ENCODE data around the gene TPRG1L.

Gene TPRG1L

GRCh38 chr1:3663999-3664699 is 39.3 kb downstream of the TPRG1L start:
- no peak for DNase-seq (ENCODE audit: low spot score)

DNA sequence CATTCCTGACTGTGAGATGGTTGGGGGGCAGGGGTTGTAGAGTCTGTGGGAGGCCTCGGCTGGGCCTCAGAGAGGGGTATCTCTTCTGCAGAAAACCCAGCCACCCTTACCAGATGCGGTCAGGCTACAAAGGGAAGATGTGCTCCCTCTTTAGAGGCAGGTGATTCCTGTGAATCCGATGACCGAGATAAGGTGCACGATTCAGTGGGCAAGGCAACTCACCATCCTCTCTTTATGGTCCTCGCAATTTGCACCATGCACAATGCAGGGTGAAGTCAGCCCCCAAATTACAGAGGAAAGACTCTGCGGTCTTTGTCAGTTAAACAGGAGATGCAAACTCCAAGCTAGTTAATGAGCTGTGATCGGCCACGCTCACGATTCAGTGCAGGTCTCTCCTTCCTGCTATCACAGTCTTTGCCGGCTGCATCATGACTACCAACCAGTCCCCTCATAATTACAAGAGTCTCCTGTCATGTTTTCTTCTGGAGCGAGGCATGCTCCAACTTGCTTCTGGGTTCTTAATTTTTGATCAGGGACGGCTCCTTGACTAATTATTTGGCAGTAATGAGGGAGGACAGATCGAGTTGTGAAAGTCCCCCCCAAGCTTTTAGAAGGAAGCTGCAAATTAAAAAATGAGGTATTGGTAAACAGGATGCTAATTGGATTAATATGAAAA is 40.0 kb downstream of the TPRG1L start:
- no peak for DNase-seq (ENCODE audit: low spot score)

- no peak for DNase-seq (ENCODE audit: low spot score)
Measured at GRCh38 chr1:3668148-3668547, 43.3 kb downstream of the TPRG1L start.

DNA sequence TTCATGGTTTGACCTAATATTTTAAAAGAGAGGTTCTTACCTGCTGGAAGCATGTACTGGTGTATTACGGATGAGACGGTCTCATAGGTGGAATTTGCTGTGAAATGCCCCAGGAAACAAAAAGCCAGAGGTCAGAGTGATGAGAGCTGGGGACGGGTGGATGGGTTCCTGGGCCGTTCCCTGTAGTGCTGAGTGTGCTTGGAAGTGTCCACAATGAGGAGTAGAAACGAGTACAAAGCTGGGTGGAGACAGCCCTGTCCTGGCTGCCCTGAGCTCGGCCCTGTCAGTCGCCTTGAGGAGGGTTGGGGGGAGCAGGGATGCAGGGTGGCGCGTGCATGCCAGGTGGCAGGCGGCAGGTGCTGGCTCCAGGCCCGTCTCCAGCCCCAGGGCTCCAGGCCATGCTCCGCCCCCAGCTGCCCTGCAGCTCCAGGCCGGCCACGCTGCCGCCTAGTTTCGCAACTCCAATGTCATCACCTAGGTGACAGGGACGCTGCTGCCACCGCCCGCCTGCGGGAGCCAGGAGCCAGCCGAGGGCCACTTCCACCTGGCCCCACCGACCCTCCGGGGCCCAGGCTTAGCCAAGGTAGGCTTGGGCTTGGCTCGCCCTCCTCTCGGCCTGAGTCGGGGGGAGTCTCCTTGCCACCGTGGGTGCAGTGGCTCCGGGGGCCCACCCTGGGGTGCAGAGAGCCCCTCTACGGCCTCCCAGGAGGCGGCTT is 43.9 kb downstream of the TPRG1L start:
- DNase-seq (ENCODE audit: low spot score) = peak; percentile 15

DNA sequence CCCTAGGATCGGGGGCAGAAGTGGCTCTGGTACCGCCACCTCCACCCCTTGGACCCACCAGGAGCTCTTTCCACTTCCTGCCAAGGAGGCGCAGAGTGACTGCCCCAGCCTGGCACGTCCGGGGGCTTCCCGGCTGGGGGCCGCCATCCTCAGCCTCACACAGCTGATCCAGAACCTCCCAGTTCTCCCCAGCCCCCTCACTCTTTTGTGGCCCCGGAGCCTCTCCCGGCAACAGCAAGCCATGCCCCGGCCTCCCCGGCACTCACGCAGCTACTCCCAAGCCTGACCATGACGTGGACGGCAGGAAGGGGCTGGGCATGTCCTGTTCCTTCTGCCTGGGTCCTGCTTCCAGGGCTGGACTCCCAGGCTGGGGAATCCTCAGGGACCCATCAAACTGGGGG is 44.6 kb downstream of the TPRG1L start:
- no peak for DNase-seq (ENCODE audit: low spot score)

GRCh38 chr1:3669971-3670431 is 45.2 kb downstream of the TPRG1L start:
- DNase-seq (ENCODE audit: low spot score) = no peak

DNA sequence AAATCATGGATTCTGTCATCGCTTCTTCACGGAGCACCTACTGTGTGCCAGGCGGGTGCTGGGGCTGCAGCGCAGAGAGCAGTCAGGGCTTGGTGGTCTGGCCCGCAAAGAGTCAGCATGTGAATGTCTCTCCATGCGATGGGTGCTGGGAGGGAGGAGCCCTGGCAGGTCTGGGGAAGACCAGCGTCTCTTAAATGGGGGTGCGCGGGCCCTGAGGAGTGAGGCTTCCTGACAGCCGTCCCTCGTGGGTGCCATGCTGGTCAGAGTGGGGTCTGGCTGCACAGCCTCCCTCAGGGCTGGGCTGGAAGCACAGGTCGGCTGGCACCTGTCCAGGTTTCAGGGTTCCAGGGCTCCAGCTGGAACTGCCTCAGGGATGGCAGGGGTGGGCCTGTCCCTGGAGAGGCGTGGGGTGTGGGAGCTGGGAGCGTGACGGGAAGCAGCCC is 46.0 kb downstream of the TPRG1L start:
- no peak for DNase-seq (ENCODE audit: low spot score)

GRCh38 chr1:3671371-3672180 is 46.8 kb downstream of the TPRG1L start:
- DNase-seq (ENCODE audit: low spot score) = no peak

GRCh38 chr1:3672231-3672970 is 47.6 kb downstream of the TPRG1L start:
- no peak for DNase-seq (ENCODE audit: low spot score)

- no peak for DNase-seq (ENCODE audit: low spot score)
Measured at GRCh38 chr1:3672971-3673361, 48.2 kb downstream of the TPRG1L start.

- DNase-seq (ENCODE audit: low spot score) = no peak
Measured at GRCh38 chr1:3673381-3674099, 48.7 kb downstream of the TPRG1L start.

DNA sequence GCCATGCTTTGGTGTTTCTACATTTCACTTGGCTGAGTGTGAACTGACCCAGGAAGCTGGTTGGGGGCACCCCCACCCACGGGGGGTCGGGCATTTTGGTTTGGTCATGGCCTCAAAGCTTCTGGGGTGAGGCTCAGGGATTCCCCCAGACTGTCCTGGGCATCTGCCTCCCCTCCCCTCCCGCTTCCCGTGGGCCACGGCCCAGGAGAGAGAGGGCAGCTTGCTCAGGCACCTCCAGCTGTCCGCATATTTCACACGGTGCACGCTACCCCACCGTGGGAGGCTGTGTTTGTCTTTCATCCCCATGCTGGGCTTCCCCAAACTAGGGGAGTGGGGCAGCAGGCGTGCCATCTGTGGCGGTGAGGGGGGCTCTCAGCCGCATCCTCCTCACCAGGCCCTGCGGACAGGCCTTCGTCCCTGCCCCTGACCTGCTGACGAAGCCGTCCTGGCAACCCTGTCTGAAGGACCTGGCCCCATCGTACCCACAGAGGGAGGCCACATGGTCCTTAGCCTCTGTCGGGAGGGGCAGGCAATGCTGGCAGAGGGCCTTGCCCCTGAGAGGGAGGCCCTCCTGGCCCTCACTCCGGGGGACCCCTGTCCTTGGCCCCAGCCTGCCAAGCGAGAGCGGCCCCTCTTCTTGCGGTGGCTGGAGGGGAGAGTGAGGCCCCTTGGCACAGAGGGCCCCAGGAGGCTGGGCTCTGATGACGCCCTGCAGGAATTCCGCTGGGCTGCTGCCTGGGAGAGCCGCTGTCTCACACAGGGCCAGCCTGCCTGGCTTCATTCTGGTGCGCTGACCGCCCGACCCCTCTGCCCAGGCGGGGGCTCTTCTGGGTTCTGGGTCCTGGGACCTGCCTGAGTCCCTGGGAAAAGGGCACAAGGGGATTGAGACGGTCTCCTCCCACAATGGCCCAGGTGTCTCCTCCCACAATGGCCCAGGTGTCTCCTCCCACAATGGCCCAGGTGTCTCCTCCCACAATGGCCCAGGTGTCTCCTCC is 49.6 kb downstream of the TPRG1L start:
- DNase-seq (ENCODE audit: low spot score) = no peak

GRCh38 chr1:3675436-3675835 is 50.6 kb downstream of the TPRG1L start:
- no peak for DNase-seq (ENCODE audit: low spot score)

- DNase-seq (ENCODE audit: low spot score) = no peak
Measured at GRCh38 chr1:3676581-3677470, 52.0 kb downstream of the TPRG1L start.

DNA sequence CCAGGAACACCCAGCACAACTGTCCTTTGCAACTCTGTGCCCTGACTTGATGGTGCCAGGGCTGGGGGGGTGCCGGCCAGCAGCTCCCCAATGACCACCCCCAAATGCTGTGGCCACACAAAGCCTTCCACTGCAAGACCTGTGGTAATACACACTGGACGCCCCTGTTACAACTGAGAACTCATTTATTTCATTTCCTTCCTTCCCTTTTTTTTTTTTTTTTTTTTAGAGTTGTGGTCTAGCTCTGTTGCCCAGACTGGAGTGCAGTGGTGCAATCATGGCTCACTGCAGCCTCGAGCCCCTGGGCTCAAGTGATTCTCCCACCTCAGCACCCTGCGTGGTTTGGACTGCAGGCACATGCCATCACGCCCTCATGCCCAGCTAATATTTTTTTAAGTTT is 52.7 kb downstream of the TPRG1L start:
- DNase-seq (ENCODE audit: low spot score) = no peak

- DNase-seq (ENCODE audit: low spot score) = no peak
Measured at GRCh38 chr1:3678361-3679097, 53.7 kb downstream of the TPRG1L start.

DNA sequence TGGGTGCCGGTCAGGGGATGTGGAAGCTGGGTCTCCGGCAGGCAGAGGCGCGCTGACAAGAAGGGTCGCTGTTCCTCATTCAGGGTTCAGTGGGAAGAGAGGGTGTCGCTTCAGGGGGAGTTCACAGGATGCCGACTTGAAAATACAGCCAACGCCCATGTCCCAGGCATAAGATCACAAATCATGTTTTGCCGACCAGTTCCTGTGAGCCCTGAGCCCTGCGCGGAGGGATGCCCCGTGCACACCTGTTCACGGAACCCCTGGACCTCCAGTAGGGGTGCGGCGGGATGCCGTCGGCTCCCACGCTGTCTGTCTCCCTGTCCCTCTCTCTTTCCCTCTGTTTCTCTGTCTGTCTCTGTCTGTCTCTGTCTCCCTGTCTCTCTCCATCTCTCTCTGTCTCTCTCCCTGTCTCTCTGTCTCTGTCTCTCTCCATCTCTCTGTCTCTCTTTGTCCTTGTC is 54.3 kb downstream of the TPRG1L start:
- DNase-seq (ENCODE audit: low spot score) = no peak
